Measurements from ENCODE around the gene GPHB5. TPM values are rescaled to one million over a fixed set of nuclear protein-coding genes. Genes with fewer than 3 reads are reported as not detected.

The GPHB5 gene
- total and polyA plus RNA-seq, 9 of the 15 experiments (the other 6 are each of a cell fraction or from before 2014, with no cell fraction given): not detected

Other genes starting within 250 kb of the GPHB5 start
- not detected in 2 replicates for gene RHOJ, start 114.5 kb downstream of the GPHB5 start, total RNA-seq (2014; rRNA removed)
- not detected in 2 replicates for gene RHOJ, start 114.5 kb downstream of the GPHB5 start, total RNA-seq (2014; rRNA removed; fragmentation: Illumina TruSeq; extraction: Trizol)
- not detected in 2 replicates for gene RHOJ, start 114.5 kb downstream of the GPHB5 start, total RNA-seq (2015; rRNA removed; fragmentation: Illumina TruSeq; extraction: Trizol)
- not detected in 2 replicates for gene RHOJ, start 114.5 kb downstream of the GPHB5 start, total RNA-seq (2021)
- not detected in 2 replicates for gene RHOJ, start 114.5 kb downstream of the GPHB5 start, polyA plus RNA-seq (2011; rRNA removed)
- not detected in 2 replicates for gene RHOJ, start 114.5 kb downstream of the GPHB5 start, polyA plus RNA-seq (2014; fragmentation: Illumina TruSeq; extraction: Trizol)
- not detected for gene RHOJ, start 114.5 kb downstream of the GPHB5 start, polyA plus RNA-seq (2014; fragmentation: Nextera tagmentation; extraction: Ambion mirVana)
- not detected in 2 replicates for gene RHOJ, start 114.5 kb downstream of the GPHB5 start, polyA plus RNA-seq (2014; rRNA removed)
- gene PPP2R5E, start 224.4 kb upstream of the GPHB5 start, total RNA-seq (2014; rRNA removed): 5.1 and 5.2 TPM in 2 replicates
- gene PPP2R5E, start 224.4 kb upstream of the GPHB5 start, total RNA-seq (2014; rRNA removed; fragmentation: Illumina TruSeq; extraction: Trizol): 15.6 and 18.1 TPM in 2 replicates
- gene PPP2R5E, start 224.4 kb upstream of the GPHB5 start, total RNA-seq (2015; rRNA removed; fragmentation: Illumina TruSeq; extraction: Trizol): 14.1 and 14.5 TPM in 2 replicates
- gene PPP2R5E, start 224.4 kb upstream of the GPHB5 start, total RNA-seq (2021): 30.3 and 30.8 TPM in 2 replicates
- gene PPP2R5E, start 224.4 kb upstream of the GPHB5 start, polyA plus RNA-seq (2011; rRNA removed): 5.5 and 11.0 TPM in 2 replicates
- 15.8 and 18.4 TPM in 2 replicates for gene PPP2R5E, start 224.4 kb upstream of the GPHB5 start, polyA plus RNA-seq (2014; fragmentation: Illumina TruSeq; extraction: Trizol)
- gene PPP2R5E, start 224.4 kb upstream of the GPHB5 start, polyA plus RNA-seq (2014; fragmentation: Nextera tagmentation; extraction: Ambion mirVana): 1 to 10 TPM; 4.2 to 6.2 TPM
- gene PPP2R5E, start 224.4 kb upstream of the GPHB5 start, polyA plus RNA-seq (2014; rRNA removed): 8.9 and 9.0 TPM in 2 replicates

All from K562 (cell line).